GM12891 (cell line): ENCODE measurements around the gene WSCD2.

Source experiments
- DNase-seq: peaks from one replicate; pipeline ENCODE4 v3.0.0; 2011; ENCODE audit warnings: low spot score; ENCODE audit not compliant: insufficient read length
- FAIRE-seq: peaks from 2 replicates; lab custom pipeline; 2011; peaks lifted over from hg19 to GRCh38; lab: Jason Lieb, UNC
- PAX5 ChIP-seq: IDR thresholded peaks from 2 replicates; pipeline ENCODE4 v1.6.1; 2011; ENCODE audit warnings: low read length, moderate library complexity, mild to moderate bottlenecking; ENCODE audit not compliant: insufficient read depth, severe bottlenecking
- POLR2A ChIP-seq: IDR thresholded peaks from 2 replicates; pipeline ENCODE4 v1.6.1; 2011; ENCODE audit warnings: low read depth, low read length, control low read depth
- POLR2AphosphoS5 ChIP-seq: IDR thresholded peaks from 2 replicates; pipeline ENCODE4 v1.6.1; 2011; ENCODE audit warnings: low read depth, low read length, control low read depth
- POU2F2 ChIP-seq: IDR thresholded peaks from 2 replicates; pipeline ENCODE4 v1.6.1; 2011; ENCODE audit warnings: low read depth, mild to moderate bottlenecking, control low read depth, low read length, moderate library complexity
- SPI1 ChIP-seq: IDR thresholded peaks from 2 replicates; pipeline ENCODE4 v1.6.1; 2011; ENCODE audit warnings: low read depth, low read length, control low read depth
- TAF1 ChIP-seq: IDR thresholded peaks from 2 replicates; pipeline ENCODE4 v1.6.1; 2011; ENCODE audit warnings: low read depth, low read length, control low read depth

Gene WSCD2

DNA sequence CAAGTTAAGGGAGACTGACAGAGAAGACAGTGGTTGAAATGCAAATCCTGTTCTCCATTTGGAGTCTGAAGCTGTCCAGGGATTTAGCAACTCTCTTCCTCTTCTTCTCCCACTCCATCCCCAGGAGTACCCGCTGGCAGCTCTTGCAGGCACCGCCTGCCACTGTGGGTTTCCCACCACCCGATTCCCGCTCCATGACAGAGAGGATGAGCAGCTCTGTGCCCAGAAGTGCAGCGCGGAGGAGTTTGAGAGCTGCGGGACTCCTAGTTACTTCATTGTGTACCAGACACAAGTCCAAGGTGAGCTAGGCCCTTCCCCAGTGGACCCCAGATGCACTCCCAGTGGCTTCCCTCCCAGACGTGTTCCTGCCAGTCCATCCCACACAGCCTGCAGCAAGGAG lies 97.8 kb downstream of the WSCD2 start:
- no peak for DNase-seq
- no peak for TF ChIP-seq POLR2A
- TF ChIP-seq TAF1 = no peak
- TF ChIP-seq PAX5 = no peak
- no peak for TF ChIP-seq POU2F2
- TF ChIP-seq POLR2AphosphoS5 = no peak
- TF ChIP-seq SPI1 = no peak
- no peak for FAIRE-seq

DNA sequence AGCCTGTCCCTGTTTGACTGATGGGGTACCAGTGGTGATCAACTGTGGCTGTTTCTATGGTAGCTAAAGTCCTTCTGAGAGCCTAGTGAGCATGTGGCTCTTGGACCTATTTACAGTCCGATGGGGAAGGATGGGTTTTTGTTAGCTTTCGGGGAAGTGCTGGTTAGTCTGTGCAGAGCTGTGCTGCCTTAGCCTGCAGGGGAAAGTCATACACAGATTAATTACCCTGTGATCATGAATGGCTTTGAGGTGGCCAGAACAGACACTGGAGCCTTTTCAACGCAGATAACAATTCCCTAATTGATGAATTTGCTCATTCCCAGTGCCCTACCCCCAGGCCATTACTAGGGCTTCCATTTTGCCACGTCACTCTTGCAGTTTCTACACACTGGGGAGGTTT lies 99.7 kb downstream of the WSCD2 start:
- TF ChIP-seq PAX5 (no peak), TAF1 (no peak), SPI1 (no peak), POLR2A (no peak), POLR2AphosphoS5 (no peak)
- FAIRE-seq (no peak), DNase-seq (no peak)

DNA sequence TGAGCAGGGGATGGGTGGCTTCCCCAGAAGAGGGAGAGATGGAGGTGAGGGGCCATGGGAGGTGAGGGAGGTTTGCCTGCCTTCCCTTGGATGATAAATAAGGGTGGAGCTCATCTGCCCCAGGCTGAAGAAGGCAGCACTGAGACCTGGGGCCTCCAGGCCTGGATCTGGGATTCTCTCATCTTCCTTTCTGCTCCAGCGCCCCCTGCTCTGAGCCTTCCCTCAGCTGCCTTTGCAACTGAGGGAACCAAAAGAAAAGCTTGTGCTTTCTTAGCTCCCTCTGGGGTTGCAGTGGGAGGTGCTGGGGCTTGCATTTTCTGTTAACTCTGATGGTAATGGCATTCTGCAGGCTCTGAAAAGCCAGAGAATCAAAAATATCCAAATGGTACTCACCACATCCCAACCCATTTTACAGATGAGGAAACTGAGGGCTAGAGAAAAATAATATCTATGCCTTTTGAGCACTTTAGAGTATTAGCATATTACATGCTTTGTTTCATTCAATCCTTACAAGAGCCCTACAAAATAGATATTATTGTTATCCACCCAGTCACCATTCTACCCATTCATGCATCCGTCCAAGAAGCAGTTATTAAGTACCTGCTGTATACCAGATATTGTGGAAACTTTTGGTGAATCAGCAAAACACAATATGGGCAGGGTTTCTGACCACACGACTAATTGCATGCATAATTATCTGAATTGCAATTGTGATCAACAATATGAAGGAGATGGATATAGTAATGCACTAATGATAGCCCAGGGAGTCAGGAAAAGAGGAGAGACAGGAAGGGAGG lies 102.2 kb downstream of the WSCD2 start:
- DNase-seq (no peak), FAIRE-seq (no peak)
- TF ChIP-seq TAF1 = no peak
- TF ChIP-seq POLR2A = no peak
- no peak for TF ChIP-seq POLR2AphosphoS5
- TF ChIP-seq POU2F2 = no peak
- no peak for TF ChIP-seq PAX5
- no peak for TF ChIP-seq SPI1

DNA sequence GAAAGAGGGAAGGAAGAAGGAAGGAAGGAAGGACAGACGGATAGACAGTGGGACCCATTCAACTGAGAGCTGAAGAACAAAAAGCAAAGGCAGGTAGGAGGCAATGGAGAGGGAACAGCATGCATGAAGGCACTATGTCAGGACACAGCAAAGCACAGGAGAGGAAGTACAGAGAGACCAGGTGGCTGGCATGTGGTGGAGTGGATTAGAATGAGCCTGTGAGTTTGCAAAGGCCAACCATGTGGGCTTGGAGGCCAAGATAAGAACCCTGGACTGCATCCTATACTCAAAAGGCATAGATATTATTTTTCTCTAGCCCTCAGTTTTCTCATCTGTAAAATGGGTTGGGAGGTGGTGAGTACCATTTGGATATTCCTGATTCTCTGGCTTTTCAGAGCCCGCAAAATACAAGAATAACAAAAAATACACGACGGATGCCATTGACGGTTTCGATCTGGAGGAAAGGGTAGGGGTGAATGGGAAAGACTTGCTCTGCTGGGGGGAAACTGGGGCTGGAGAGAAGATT lies 102.9 kb downstream of the WSCD2 start:
- TF ChIP-seq POLR2A = no peak
- TF ChIP-seq TAF1 = no peak
- TF ChIP-seq POLR2AphosphoS5 = no peak
- no peak for FAIRE-seq
- DNase-seq = no peak

DNA sequence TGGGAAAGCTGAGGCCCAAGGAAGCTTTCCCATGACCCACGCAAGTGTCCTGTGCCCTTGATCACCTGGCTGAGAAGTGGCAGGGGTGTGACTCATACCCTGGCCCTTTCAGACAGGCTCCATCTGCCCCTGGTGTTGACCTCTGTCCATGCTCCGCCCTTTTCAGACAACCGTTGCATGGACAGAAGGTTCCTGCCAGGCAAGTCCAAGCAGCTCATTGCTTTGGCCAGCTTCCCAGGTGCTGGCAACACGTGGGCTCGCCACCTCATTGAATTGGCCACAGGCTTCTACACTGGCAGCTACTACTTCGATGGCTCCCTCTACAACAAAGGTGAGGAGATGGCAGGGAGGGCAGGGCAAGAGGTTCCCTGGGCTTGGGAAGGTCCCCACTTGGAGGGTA lies 103.5 kb downstream of the WSCD2 start:
- FAIRE-seq = no peak
- DNase-seq = no peak
- TF ChIP-seq TAF1 (no peak), POU2F2 (no peak), POLR2AphosphoS5 (no peak), SPI1 (no peak), PAX5 (no peak), POLR2A (no peak)

DNA sequence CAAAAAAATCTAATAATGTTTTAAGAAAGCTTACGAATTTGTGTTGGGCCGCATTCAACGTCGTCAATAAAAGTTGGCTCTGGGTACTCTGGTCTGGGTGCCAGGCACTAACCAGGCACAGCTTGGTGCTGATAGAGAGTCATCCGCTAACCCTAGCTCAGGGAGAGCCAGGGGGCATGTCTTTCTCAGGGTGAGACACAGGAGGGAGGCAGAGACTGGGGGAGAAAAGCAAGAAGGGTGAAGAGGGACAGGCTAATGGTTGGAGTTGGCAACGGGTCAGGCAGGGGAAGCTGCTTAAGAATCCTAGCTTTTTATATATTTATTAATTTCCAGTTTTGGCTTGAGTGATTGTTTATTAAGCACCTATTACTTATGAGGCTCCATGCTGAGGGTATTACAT lies 105.1 kb downstream of the WSCD2 start:
- no peak for FAIRE-seq
- DNase-seq = no peak
- TF ChIP-seq TAF1 = no peak
- TF ChIP-seq PAX5 = no peak
- no peak for TF ChIP-seq POLR2AphosphoS5
- no peak for TF ChIP-seq SPI1
- TF ChIP-seq POLR2A = no peak
- TF ChIP-seq POU2F2 = no peak

DNA sequence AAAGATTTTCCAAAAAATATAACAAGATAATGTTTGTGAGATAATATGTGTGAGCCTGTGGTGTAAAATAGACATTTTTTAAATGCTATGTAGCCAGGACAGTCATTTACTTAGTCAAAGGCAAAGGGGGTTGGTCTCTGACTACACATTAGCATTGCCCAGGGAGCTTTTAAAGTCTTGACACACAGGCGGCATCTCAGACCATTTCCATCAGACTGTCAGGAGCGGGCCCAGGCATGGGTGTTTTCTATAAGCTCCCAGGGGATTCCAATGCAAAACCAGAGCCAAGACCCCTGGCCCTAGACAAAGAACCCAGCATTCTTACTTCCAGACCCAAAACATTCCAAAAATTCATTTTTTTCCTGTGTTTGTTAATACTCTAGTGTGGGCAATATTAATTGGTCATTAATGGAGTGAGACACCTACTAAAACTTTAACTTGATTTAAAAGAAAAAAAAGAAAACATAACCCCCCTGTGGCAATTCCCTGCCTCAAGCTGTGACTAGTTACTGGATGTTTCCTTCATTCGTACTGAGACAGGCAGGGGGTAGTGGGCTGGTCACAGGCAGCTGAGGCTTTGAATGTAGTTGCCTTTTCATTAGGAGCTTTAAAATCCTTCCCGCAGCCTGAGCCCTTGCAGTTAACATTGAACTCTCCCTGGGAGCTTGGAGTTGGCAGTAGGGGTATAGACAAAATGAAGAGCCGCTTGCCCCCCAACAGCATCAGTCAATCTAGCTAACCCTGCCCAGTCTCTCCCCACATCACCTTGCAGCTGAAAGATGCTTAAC lies 106.3 kb downstream of the WSCD2 start:
- TF ChIP-seq POLR2A (no peak), PAX5 (no peak), TAF1 (no peak), SPI1 (no peak), POLR2AphosphoS5 (no peak), POU2F2 (no peak)
- no peak for DNase-seq
- FAIRE-seq = no peak

DNA sequence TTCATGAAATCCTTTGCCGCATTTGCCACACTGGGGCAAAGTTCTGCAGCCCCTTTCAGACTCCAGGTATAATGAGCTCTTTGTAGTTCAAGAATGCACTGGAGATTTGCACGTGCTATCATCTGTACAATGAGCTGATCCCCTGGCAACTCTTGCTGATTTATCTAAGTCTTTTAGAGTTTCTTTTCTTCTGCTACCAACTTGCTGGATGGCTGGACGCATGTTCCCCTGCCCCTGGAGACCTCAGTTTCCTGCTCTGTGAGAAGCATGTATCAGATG lies 106.8 kb downstream of the WSCD2 start:
- no peak for DNase-seq
- no peak for FAIRE-seq

DNA sequence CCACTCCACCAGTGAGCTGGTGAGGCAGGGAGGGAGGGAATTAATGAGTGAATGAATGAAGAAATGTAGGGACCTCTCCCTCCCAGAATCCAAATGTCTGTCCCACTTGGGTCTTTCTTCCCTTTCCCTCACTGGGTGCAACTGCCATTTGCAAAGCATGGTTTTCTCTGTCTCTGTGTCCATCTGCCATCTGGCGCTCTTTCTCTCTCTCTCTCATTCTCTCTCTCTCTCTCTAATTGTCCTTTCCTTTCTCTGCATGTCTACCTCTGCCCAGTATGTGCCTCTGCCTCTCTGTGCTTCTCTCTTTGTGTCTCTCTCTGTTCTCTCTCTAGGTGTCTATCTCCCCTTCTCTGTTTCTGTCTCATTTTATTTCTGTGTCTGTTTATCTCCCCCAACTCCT lies 107.3 kb downstream of the WSCD2 start:
- no peak for DNase-seq
- no peak for TF ChIP-seq SPI1
- no peak for TF ChIP-seq POLR2A
- no peak for TF ChIP-seq PAX5
- TF ChIP-seq POU2F2 = no peak
- no peak for TF ChIP-seq TAF1
- TF ChIP-seq POLR2AphosphoS5 = no peak
- no peak for FAIRE-seq

More for the DNA sequence above, 106.8 kb downstream of the WSCD2 start:
- TF ChIP-seq SPI1 (no peak), POLR2AphosphoS5 (no peak), POLR2A (no peak), PAX5 (no peak), POU2F2 (no peak), TAF1 (no peak)
